ACC112 (cell line): ENCODE data around the gene EIF4E.
"Not testable (repeated sequence)": the region's sequence is repeated elsewhere in the genome, so short reads cannot be mapped to it uniquely, and the experiment has no call there.

ENCODE experiments used
- H2AFZ ChIP-seq: fragments of 200-600 bp; sonication (generic); one replicate; pipeline ENCODE4 v1.6.0; 2017; ENCODE audit warnings: antibody characterized with exemption, low read length; ENCODE audit not compliant: unreplicated experiment
- H3K27ac ChIP-seq: fragments of 200-600 bp; sonication (generic); 2 replicates; pipeline ENCODE4 v1.5.1; 2014; ENCODE audit warnings: low read depth, mild to moderate bottlenecking, antibody characterized with exemption, low read length, moderate library complexity
- H3K27me3 ChIP-seq: fragments of 200-600 bp; sonication (generic); 2 replicates; pipeline ENCODE4 v1.6.1; 2014; ENCODE audit warnings: mild to moderate bottlenecking, antibody characterized with exemption, low read length, moderate library complexity, mixed read lengths; ENCODE audit not compliant: insufficient read depth
- H3K36me3 ChIP-seq: fragments of 200-600 bp; sonication (generic); 2 replicates; pipeline ENCODE4 v1.6.1; 2016; ENCODE audit warnings: mild to moderate bottlenecking, antibody characterized with exemption, low read length, moderate library complexity, mixed read lengths; ENCODE audit not compliant: insufficient read depth
- H3K4me1 ChIP-seq: fragments of 200-600 bp; sonication (generic); one replicate; pipeline ENCODE4 v1.6.1; 2016; ENCODE audit warnings: low read length, mixed read lengths; ENCODE audit not compliant: insufficient read depth, unreplicated experiment, control insufficient read depth
- H3K4me3 ChIP-seq: fragments of 200-600 bp; sonication (generic); 2 replicates; pipeline ENCODE4 v1.5.1; 2014; ENCODE audit warnings: mild to moderate bottlenecking, low read depth, low read length
- H3K79me2 ChIP-seq: fragments of 200-600 bp; sonication (generic); one replicate; pipeline ENCODE4 v1.6.0; 2016; ENCODE audit warnings: low read length; ENCODE audit not compliant: control insufficient read depth, unreplicated experiment, insufficient read depth

EIF4E gene

DNA sequence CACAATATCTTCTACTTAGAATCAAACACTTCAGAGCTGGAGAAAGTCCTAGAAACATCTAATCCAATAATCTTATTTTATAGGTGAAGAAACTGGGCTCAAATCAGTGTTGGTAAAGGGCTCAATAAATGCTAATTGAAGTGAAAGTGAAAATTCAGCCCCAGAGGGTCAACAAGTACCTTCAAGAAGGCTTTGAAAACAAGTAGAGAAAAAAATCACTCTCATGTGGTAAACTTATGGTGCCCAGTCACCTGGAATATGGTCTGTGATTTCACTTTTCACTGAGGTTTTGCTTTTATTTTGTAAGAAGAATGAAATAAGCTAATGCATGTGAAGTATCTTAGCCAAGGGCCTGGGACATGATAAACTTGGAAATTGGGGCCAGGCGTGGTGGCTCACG, 29.1 kb upstream of the EIF4E start:
- Histone ChIP-seq H3K4me1 (no peaks in the 10 kb centered on the region), H3K4me3 (no peak overlapping the region), H2AFZ (peak overlapping the region; percentile 52), H3K36me3 (no peaks in the 10 kb centered on the region), H3K79me2 (no peaks in the 10 kb centered on the region), H3K27me3 (no peaks in the 10 kb centered on the region), H3K27ac (no peak overlapping the region)

DNA sequence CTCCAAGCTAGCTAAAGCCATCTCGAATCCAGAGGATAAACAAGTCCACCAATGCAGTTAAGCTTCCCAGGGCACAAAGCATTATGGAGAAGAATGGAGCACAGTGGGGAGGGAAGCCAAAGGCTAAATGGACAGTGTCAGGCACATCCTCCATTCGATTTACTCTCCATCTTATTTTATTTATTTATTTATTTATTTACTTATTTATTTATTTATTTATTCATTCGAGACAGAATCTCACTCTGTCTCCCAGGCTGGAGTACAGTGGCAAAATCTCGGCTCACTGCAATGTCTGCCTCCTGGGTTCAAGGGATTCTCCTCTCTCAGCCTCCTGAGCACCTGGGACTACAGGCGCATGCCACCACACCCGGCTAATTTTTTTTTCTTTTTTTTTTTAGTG, 26.3 kb upstream of the EIF4E start:
- Histone ChIP-seq H3K79me2 (no peaks in the 10 kb centered on the region), H3K4me3 (no peak overlapping the region), H3K36me3 (no peaks in the 10 kb centered on the region), H2AFZ (no peak overlapping the region), H3K4me1 (no peaks in the 10 kb centered on the region), H3K27ac (no peak overlapping the region), H3K27me3 (no peaks in the 10 kb centered on the region)

DNA sequence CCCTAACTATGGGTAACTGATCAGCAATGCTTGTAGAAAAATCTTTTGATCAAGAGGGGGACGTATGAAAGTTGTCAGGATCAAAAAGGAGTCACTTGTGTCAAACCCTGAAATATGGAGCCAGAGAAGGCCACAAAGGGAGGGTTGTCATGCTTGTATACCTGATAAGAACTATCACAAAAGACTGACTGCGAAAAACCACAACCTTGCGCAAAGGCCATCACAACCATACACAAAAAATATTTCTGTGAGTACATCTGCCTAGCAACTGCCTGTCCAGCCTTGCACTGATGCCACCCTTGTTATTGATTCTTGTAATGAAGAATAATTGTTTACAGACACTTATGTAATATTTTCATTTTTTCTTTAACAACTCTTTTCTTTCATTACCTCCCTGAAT, 22.8 kb upstream of the EIF4E start:
- Histone ChIP-seq H3K79me2 (no peaks in the 10 kb centered on the region), H2AFZ (no peak overlapping the region), H3K27ac (no peak overlapping the region), H3K4me1 (no peaks in the 10 kb centered on the region), H3K4me3 (no peak overlapping the region), H3K36me3 (no peaks in the 10 kb centered on the region), H3K27me3 (no peaks in the 10 kb centered on the region)

DNA sequence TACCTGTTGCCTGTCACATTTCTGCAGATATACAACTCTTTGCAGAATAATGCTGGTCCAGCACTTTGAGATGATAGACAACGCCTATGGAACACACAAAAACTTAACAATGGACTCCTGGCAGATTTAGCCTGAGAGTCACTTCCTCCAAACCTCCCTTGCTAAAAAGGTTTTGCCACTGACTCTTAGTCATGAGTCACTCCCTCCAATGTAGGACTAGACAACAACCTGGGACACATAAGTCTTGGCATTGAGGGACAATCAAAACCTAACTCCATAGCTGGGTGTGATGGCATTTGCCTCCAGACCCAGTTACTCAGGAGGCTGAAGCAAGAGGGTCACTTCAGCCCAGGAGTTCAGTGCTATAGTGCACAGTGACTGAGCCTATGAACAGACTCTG, 22.0 kb upstream of the EIF4E start:
- Histone ChIP-seq H2AFZ (no peak overlapping the region), H3K27ac (no peak overlapping the region), H3K79me2 (no peaks in the 10 kb centered on the region), H3K4me1 (no peaks in the 10 kb centered on the region), H3K36me3 (no peaks in the 10 kb centered on the region), H3K27me3 (no peaks in the 10 kb centered on the region), H3K4me3 (no peak overlapping the region)

DNA sequence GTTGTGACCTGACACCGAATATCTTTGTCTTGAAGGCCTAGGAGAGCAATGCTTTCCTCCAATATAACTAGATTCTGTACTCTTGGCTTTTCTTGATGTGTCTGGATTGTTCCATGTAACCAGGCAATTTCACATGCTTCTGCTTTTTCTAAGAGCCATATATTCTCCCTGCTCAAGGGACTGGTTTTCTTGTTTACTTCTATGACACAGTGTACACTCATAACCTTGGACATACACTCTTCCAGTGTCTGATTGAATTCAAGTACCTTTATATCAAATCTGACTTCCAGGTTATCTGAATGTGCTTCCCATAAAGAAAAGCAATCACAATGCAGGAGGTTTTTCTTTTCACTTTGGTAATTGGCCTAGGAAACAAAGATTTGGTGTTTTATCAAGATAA, 17.4 kb upstream of the EIF4E start:
- no peaks in the 10 kb centered on the region for H3K79me2 ChIP-seq
- peak overlapping the region; percentile 6 for H2AFZ ChIP-seq

DNA sequence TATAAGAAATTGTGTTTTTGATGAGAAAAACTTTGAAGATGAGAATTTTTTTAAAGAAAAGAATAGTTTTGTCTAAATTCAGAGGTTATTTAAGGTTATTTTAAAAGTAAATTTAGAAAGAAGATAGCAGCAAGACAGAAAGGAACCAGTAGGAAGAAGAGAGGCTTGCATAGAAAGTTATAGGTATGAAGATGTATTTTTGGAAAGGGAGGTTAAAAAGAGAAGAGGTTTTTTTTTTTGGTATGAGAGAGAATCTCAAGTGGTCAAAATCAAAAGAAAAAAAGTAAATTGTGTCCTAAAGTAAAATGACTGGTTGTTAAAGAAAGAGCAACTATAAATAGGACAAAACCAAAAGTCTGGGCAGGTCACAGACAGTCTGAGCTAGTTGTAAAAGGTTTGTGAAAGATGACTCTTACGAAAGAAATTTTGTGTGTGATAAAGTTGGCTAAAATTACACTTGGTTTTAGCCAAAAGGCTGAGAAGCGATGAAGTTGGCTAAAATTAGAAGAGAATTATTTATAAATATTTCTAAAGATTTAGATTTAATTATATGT, 16.4 kb upstream of the EIF4E start:
- Histone ChIP-seq H2AFZ (no peak overlapping the region), H3K27ac (no peak overlapping the region), H3K4me1 (no peaks in the 10 kb centered on the region), H3K36me3 (no peaks in the 10 kb centered on the region), H3K79me2 (no peaks in the 10 kb centered on the region), H3K27me3 (no peaks in the 10 kb centered on the region), H3K4me3 (no peak overlapping the region)

More for the DNA sequence above, 17.4 kb upstream of the EIF4E start:
- no peaks in the 10 kb centered on the region for H3K4me1 ChIP-seq
- H3K36me3 ChIP-seq: no peaks in the 10 kb centered on the region
- no peak overlapping the region for H3K4me3 ChIP-seq
- H3K27me3 ChIP-seq: no peaks in the 10 kb centered on the region
- H3K27ac ChIP-seq: no peak overlapping the region

DNA sequence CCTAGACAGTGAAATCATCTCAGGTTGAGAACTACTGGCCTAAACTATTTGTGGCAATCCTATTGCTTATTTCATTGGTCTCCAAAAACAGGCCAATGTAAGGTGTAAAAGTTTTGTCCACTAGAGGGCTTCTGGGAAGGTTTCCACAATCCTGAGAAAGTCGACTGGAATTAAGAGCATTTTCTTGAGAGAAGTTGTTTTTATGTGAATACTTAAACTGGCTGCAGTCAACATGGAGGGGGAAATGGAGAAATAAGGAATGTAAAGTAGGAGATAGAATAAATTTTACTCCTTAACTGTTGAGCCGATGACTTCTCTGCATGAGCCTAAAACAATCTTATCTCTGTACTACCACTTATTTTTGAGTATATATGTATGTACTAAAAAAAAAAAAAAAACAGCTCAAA, 11.0 kb upstream of the EIF4E start:
- Histone ChIP-seq H3K27me3 (no peaks in the 10 kb centered on the region), H3K36me3 (no peaks in the 10 kb centered on the region), H3K4me3 (no peak overlapping the region), H3K27ac (no peak overlapping the region), H2AFZ (no peak overlapping the region), H3K79me2 (no peaks in the 10 kb centered on the region), H3K4me1 (no peaks in the 10 kb centered on the region)

DNA sequence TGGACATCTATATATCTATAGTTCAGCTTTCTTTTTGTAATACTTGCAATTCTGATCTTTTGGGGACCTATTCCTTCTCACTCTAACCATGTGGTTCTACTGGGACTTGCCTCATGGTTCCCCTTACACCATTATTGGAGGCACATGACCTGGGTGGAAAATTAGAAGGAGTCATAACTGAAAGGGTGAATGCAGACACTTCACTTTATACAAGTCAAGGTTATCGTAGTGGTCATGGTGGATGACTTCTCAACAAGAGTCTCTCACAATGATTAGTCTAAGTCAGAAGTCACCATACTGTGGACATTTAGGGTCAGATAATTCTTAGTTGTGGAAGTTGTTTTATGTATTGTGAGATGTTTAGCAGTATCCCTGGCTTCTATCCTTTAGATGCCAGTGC, 10.5 kb upstream of the EIF4E start:
- no peaks in the 10 kb centered on the region for H3K27me3 ChIP-seq
- H3K4me3 ChIP-seq: no peak overlapping the region
- no peaks in the 10 kb centered on the region for H3K79me2 ChIP-seq
- no peaks in the 10 kb centered on the region for H3K4me1 ChIP-seq
- peak overlapping the region; percentile 21 for H2AFZ ChIP-seq
- H3K27ac ChIP-seq: no peak overlapping the region
- no peaks in the 10 kb centered on the region for H3K36me3 ChIP-seq

DNA sequence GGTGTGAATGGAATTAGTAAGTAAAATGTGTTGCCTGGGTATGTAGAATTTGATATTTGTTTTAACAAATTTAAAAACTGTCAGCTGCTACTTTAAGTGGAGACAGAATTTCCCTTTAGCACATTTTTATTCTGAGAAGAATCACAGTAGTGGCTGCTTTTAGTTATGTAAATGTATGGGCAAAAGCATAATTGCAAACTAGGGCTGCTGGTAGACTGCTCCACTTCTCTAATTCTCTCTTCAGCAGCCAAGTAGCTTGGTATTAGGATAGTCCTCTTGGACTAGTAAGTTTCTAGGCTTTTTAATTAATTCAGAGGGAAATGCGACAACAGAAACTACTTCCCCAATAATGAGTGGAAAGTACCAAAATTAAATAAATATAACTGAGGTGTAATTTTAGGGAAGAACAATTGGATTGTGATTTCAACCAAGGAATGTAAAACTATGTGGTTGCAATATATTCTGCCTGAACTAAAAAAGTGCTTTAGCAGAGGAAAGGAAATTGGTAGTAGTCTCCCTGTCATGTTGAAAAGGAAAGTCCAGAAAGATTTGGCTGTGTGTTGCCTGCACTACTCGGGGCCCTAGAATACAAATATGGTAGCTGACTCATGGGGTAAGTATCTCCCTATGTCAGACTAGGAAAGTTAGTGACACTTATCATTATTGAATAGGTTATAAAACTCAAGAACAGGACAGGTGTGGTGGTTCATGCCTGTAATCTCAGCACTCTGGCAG, 9.2 kb upstream of the EIF4E start:
- Histone ChIP-seq H3K4me1 (no peaks in the 10 kb centered on the region), H2AFZ (peak overlapping the region; percentile 59), H3K4me3 (no peak overlapping the region), H3K79me2 (no peaks in the 10 kb centered on the region), H3K27ac (peak overlapping the region; percentile 11; the same call in 1 of the 2 replicates), H3K27me3 (no peaks in the 10 kb centered on the region), H3K36me3 (no peaks in the 10 kb centered on the region)

DNA sequence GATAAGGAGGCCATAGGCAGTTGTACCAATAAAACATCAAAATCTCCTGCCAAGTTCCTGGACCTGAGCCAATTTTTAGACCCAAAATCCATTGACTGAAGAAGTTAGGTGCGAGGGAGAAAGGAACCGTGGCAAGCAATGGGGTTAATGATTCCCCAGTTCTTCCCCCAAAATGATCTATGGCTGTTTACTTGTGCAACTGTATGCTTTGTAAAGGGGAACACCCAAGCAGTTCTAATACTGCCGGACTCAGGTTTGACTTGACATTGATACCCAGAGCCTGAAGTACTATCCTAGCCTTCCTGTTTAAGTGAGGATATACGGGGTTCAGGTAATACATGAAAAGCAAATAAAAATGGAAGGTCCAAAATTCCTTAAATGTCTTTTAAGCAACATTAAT, 6.7 kb upstream of the EIF4E start:
- no peak overlapping the region for H2AFZ ChIP-seq
- peaks cover under 1% of the 10 kb centered on the region for H3K4me1 ChIP-seq
- H3K79me2 ChIP-seq: no peaks in the 10 kb centered on the region
- H3K27me3 ChIP-seq: no peaks in the 10 kb centered on the region
- H3K36me3 ChIP-seq: no peaks in the 10 kb centered on the region
- no peak overlapping the region for H3K4me3 ChIP-seq
- H3K27ac ChIP-seq: no peak overlapping the region

DNA sequence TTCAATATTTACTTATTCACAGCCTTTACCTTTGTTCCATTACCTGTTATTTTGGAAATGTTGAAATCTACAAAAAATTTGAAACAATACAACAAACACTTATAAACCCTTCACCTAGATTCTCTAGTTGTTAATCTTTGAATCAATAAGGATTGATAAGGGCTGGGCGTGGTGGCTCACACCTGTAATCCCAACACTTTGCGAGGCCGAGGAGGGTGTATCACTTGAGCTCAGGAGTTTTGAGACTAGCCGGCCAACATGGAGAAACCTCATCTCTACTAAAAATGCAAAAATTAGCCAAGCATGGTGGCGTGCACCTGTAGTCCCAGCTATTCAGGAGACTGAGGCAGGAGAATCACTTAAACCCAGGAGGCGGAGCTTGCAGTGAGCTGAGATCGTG, 5.9 kb upstream of the EIF4E start:
- not testable (repeated sequence) for H2AFZ ChIP-seq, H3K36me3 ChIP-seq, H3K4me3 ChIP-seq, H3K27ac ChIP-seq, H3K4me1 ChIP-seq, H3K27me3 ChIP-seq, H3K79me2 ChIP-seq
